ENCODE data around the gene CDC42BPA. TPM values are rescaled to one million over a fixed set of nuclear protein-coding genes. Genes with fewer than 3 reads are reported as not detected.
A peak's percentile ranks its signal among the peaks of the same experiment; 100 is the strongest.

The CDC42BPA gene
- total and polyA plus RNA-seq, 2 experiments from 2014 or later = 28.6 to 39.1 TPM

GRCh38 chr1:226972931-226973330 lies 345.4 kb downstream of the CDC42BPA start:
- Histone ChIP-seq H3K4me2 (ENCODE audit: unreplicated experiment) (no peak overlapping the region), H3K36me3 (ENCODE audit: low read depth) (no peaks in the 10 kb centered on the region), H3F3A (ENCODE audit: insufficient read depth) (no peaks in the 10 kb centered on the region), H3K27ac (no peak overlapping the region), H2AFZ (no peak overlapping the region), H3K9me2 (ENCODE audit: insufficient read depth) (no peaks in the 10 kb centered on the region), H3K9ac (no peak overlapping the region), H3K79me2 (ENCODE audit: insufficient read depth) (no peaks in the 10 kb centered on the region), H3K4me1 (ENCODE audit: insufficient read depth) (peaks cover 9% of the 10 kb centered on the region), H3K4me3 (no peak overlapping the region), H3K27me3 (replicated peaks; ENCODE audit: insufficient read depth) (no peaks in the 10 kb centered on the region), H3K9me3 (ENCODE audit: low read depth) (no peaks in the 10 kb centered on the region), H4K20me1 (ENCODE audit: insufficient read depth) (no peaks in the 10 kb centered on the region)
- in situ Hi-C loops (cut with MboI) = no loop called here
- no peak for TF ChIP-seq EZH2phosphoT487 (IDR thresholded peaks at IDR 0.05; ENCODE audit: insufficient read depth, low read depth)
- no peak for TF ChIP-seq EZH2 (IDR thresholded peaks at IDR 0.05; ENCODE audit: insufficient read depth, poor library complexity, severe bottlenecking)
- DNase-seq = no peak
- 93 to 98% methylated on average over 6 of the region's 6 CpGs for whole genome bisulfite sequencing, 2 experiments (ENCODE audit: low coverage in 1 of 2, low lambda C conversion rate in 2 of 2, missing lambda C conversion rate in 2 of 2)

- Histone ChIP-seq H3K9me2 (ENCODE audit: insufficient read depth) (no peaks in the 10 kb centered on the region), H3K9me3 (ENCODE audit: low read depth) (no peaks in the 10 kb centered on the region), H3K4me3 (no peak overlapping the region), H4K20me1 (ENCODE audit: insufficient read depth) (no peaks in the 10 kb centered on the region), H3K27ac (no peak overlapping the region), H3K27me3 (replicated peaks; ENCODE audit: insufficient read depth) (no peaks in the 10 kb centered on the region), H3K36me3 (ENCODE audit: low read depth) (no peaks in the 10 kb centered on the region), H3K4me1 (ENCODE audit: insufficient read depth) (peaks cover 9% of the 10 kb centered on the region), H3K4me2 (ENCODE audit: unreplicated experiment) (no peak overlapping the region), H2AFZ (no peak overlapping the region), H3K79me2 (ENCODE audit: insufficient read depth) (no peaks in the 10 kb centered on the region), H3F3A (ENCODE audit: insufficient read depth) (no peaks in the 10 kb centered on the region), H3K9ac (no peak overlapping the region)
- 73 to 86% methylated on average over 1 of the region's 1 CpG for WGBS, 2 experiments (ENCODE audit: low coverage in 1 of 2, low lambda C conversion rate in 2 of 2, missing lambda C conversion rate in 2 of 2)
- in situ Hi-C loops (cut with MboI) = no loop called here
- TF ChIP-seq EZH2phosphoT487 (IDR thresholded peaks at IDR 0.05; ENCODE audit: insufficient read depth, low read depth) (no peak), EZH2 (IDR thresholded peaks at IDR 0.05; ENCODE audit: insufficient read depth, poor library complexity, severe bottlenecking) (no peak)
- peak; percentile 14 for DNase-seq
These were observed 346.5 kb downstream of the CDC42BPA start for GRCh38 chr1:226971765-226972164.

GRCh38 chr1:226967665-226968064 lies 350.6 kb downstream of the CDC42BPA start:
- no peak overlapping the region for H3K27ac ChIP-seq
- H3K27me3 ChIP-seq (replicated peaks; ENCODE audit: insufficient read depth) = no peaks in the 10 kb centered on the region
- no peak overlapping the region for H2AFZ ChIP-seq
- no peaks in the 10 kb centered on the region for H3K4me1 ChIP-seq (ENCODE audit: insufficient read depth)
- H3K9me3 ChIP-seq (ENCODE audit: low read depth) = no peaks in the 10 kb centered on the region
- no peaks in the 10 kb centered on the region for H4K20me1 ChIP-seq (ENCODE audit: insufficient read depth)
- H3K4me2 ChIP-seq (ENCODE audit: unreplicated experiment) = no peak overlapping the region
- H3F3A ChIP-seq (ENCODE audit: insufficient read depth) = no peaks in the 10 kb centered on the region
- no peak overlapping the region for H3K9ac ChIP-seq
- WGBS, 2 experiments (ENCODE audit: low coverage in 1 of 2, low lambda C conversion rate in 2 of 2, missing lambda C conversion rate in 2 of 2) = 30 to 33% methylated on average over 3 of the region's 3 CpGs
- peak; percentile 41 for DNase-seq
- TF ChIP-seq EZH2 (IDR thresholded peaks at IDR 0.05; ENCODE audit: insufficient read depth, poor library complexity, severe bottlenecking) = no peak
- TF ChIP-seq EZH2phosphoT487 (IDR thresholded peaks at IDR 0.05; ENCODE audit: insufficient read depth, low read depth) = no peak
- no peak overlapping the region for H3K4me3 ChIP-seq
- no peaks in the 10 kb centered on the region for H3K79me2 ChIP-seq (ENCODE audit: insufficient read depth)
- H3K36me3 ChIP-seq (ENCODE audit: low read depth) = no peaks in the 10 kb centered on the region
- in situ Hi-C loops (cut with MboI) = no loop called here
- no peaks in the 10 kb centered on the region for H3K9me2 ChIP-seq (ENCODE audit: insufficient read depth)

- Histone ChIP-seq H3K4me2 (ENCODE audit: unreplicated experiment) (no peak overlapping the region), H3K27me3 (replicated peaks; ENCODE audit: insufficient read depth) (no peaks in the 10 kb centered on the region), H3K9me3 (ENCODE audit: low read depth) (no peaks in the 10 kb centered on the region), H3K4me1 (ENCODE audit: insufficient read depth) (no peaks in the 10 kb centered on the region), H3K4me3 (no peak overlapping the region), H3K9ac (no peak overlapping the region), H3K36me3 (ENCODE audit: low read depth) (no peaks in the 10 kb centered on the region), H3K79me2 (ENCODE audit: insufficient read depth) (no peaks in the 10 kb centered on the region), H3K9me2 (ENCODE audit: insufficient read depth) (no peaks in the 10 kb centered on the region), H2AFZ (no peak overlapping the region), H3K27ac (no peak overlapping the region), H3F3A (ENCODE audit: insufficient read depth) (no peaks in the 10 kb centered on the region), H4K20me1 (ENCODE audit: insufficient read depth) (no peaks in the 10 kb centered on the region)
- in situ Hi-C loops (cut with MboI) = no loop called here
- no peak for DNase-seq
- TF ChIP-seq EZH2 (IDR thresholded peaks at IDR 0.05; ENCODE audit: insufficient read depth, poor library complexity, severe bottlenecking) (no peak), EZH2phosphoT487 (IDR thresholded peaks at IDR 0.05; ENCODE audit: insufficient read depth, low read depth) (no peak)
- 86 to 93% methylated on average over 4 of the region's 4 CpGs for WGBS, 2 experiments (ENCODE audit: low coverage in 1 of 2, low lambda C conversion rate in 2 of 2, missing lambda C conversion rate in 2 of 2)
These were observed 351.6 kb downstream of the CDC42BPA start for GRCh38 chr1:226966683-226967082.

All from GM23248 (cell line).